GM18951 (cell line): Measurements from ENCODE around the gene LNX2.

Experiments
- POLR2A ChIP-seq: IDR thresholded peaks from 4 replicates; pipeline ENCODE4 v1.6.1; 2011; ENCODE audit warnings: mild to moderate bottlenecking; ENCODE audit not compliant: insufficient read length, insufficient read depth; ENCODE audit errors: extremely low read depth
- in situ Hi-C: fragments of 300-500 bp; cut with MboI; formaldehyde crosslinking; loops from one replicate; pipeline ENCODE4 v1.12.0; 2022; ENCODE audit warnings: low sequenced_read_pairs, mixed read lengths, inconsistent platforms; ENCODE audit not compliant: unreplicated experiment

Gene LNX2

DNA sequence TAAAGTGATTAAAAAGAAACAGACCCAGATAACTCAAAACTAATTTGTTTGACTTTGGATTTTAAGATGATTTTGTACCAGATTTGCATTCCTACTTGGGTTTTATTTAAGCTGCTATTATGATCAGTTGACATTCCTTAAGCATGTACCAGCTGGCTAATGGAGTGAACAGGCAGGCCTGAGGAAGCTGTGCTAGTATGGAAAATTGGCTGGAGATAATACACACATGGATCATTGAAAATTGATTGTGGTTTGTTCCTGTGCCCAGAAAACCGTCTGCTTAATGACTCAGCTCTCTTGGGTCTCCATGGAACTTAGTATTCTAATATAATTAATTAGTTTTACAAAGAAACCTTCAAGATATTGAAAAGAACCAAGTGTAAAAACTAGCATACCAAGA, 24.0 kb upstream of the LNX2 start:
- in situ Hi-C loops: no loop called here
- TF ChIP-seq POLR2A: no peak

- TF ChIP-seq POLR2A: no peak
- in situ Hi-C loops: no loop called here
Observed at GRCh38 chr13:27643334-27644132, 23.2 kb upstream of the LNX2 start.

DNA sequence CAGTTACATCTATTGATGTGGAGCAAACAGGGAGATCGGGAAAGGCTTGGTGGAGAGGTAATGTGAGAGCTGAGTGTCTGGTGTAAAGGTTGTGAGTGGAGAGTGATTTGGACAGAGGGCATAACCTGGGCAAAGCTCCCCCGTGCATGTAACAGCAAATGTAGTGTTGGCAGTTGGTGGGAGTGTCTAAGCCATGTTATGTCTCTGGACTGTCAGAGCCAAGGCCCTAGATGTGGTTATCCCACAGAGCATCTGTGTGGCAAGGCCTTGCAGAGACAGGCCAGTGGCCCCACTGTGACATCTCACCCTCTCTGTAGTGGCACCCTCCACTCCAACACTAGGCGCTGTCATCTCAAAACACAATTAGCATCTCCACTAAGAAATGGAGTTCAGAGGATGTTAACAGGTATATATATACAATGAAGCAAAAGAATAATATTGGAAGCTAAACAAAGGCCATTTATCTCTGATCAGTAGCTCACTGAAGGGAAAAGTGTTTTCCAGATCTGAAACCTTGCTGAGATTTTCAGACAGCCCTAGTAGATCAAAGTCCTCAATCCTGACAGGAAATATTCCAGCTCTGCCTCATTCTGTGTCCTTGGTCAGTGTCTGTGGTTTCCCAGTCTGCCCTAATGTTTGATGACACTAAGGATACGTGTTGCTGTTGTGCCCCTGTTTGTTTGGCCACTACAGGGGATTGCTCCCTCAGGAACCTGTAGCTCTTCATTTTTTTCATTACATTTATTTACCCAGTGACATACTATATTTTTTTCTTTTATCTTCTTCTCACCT, 21.6 kb upstream of the LNX2 start:
- in situ Hi-C loops: no loop called here
- TF ChIP-seq POLR2A: no peak

DNA sequence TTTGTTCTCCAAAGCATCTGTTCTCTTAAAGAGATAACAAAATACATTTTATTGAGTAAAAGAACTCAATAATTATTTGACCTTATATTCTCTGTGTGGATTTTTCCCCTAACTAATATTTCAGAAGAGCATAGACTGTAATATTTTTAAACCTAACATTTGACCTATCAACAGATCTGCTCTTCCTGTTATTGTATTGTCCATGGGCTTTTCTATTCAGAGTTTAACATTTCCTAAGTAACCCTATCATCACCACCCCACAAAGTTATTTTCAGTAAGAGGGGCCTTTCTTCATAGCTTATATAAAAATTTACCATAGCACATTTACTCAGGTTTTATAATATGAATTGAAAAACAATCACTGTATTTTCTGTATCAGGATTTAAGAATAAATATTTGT, 18.9 kb upstream of the LNX2 start:
- no peak for TF ChIP-seq POLR2A
- in situ Hi-C loops: no loop called here

GRCh38 chr13:27638521-27638920, 18.2 kb upstream of the LNX2 start:
- in situ Hi-C loops: no loop called here
- no peak for TF ChIP-seq POLR2A

GRCh38 chr13:27638001-27638400, 17.7 kb upstream of the LNX2 start:
- in situ Hi-C loops: no loop called here
- TF ChIP-seq POLR2A: no peak

DNA sequence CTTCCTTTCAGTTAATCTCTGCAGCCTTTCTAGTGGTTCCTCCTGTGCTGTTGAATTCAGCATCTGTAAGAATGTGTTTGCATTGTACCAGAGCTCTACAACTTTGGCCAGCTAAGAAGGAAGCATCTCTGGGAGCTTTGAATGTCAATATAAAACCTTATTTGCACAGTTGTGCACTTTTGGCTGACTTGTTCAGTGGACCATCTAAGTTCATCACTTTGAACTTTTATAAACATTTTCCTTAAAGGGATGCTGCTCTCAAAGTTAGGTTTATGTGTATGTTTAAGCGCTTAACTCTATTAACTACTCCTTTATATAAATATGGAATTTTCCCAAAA, 16.9 kb upstream of the LNX2 start:
- in situ Hi-C loops: no loop called here
- no peak for TF ChIP-seq POLR2A

DNA sequence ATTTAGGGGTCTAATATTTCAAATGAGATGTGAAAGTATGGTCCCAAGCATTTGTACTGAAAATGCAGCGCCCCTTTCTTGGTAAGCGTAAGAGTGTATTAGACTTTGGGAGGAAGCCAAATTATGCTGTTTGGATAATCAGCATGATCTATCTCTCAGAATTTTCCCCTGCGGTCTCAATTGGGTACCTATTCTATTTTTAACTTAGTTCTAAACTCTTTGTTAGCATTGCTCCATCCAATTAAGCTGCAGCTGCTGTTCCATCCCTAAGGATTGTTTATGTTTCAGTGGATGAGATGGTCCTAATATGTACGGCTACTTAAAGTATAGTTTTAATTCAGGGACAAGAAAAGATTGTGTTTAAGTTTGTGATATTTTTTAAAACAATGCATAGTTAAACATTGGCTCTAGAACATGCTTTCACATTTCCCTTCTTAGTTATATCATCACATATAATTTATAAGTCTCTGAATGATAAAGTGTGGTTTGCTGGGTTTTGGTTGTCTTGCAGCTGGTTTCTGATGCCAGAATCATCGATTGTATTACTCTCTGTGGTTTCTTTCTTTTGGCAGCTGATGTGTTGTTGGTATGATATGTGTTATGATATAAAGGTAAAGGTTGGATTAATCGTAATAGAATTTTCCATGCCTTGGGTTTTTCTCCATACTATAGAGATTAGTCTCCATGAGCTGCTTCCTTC, 16.4 kb upstream of the LNX2 start:
- in situ Hi-C loops: no loop called here
- TF ChIP-seq POLR2A: no peak

GRCh38 chr13:27635266-27635665, 14.9 kb upstream of the LNX2 start:
- in situ Hi-C loops: no loop called here
- no peak for TF ChIP-seq POLR2A

DNA sequence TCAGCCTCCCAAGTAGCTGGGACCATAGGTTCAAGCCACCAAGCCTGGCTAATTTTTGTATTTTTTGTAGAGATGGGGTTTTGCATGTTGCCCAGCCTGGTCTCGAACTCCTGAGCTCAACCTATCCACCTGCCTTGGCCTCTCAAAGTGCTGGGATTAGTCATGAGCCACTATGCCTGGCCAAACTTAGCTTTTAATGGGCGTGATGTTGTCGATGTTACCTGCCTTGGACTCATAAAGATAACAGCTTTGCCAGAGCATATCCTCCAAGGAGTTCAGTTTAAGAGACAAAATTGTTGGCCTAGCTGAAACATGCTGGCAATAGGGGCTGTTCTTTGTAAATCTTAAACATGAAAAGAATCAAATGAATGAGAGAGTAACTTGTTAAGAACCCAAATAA, 14.5 kb upstream of the LNX2 start:
- in situ Hi-C loops: no loop called here
- TF ChIP-seq POLR2A: no peak

- no peak for TF ChIP-seq POLR2A
- in situ Hi-C loops: no loop called here
Observed at GRCh38 chr13:27634231-27634630, 13.9 kb upstream of the LNX2 start.

DNA sequence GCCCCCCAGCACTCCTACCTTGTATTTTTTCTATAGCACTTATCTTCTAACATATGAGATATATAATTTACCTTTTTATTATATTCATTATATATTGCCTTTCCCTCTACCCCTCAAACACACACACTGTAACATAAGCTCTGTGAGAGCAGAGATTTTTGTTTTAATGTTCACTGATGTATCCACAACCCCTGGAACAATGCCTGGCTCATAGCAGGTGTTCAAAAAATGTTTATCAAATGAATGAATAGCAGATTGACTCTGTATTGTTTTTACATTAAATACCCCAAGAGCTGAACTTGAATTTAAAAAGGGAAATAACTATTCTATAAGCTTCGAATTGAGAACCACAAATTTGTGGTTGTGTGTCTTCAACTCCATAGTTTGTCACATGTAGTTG, 12.3 kb upstream of the LNX2 start:
- in situ Hi-C loops: no loop called here
- TF ChIP-seq POLR2A: no peak

DNA sequence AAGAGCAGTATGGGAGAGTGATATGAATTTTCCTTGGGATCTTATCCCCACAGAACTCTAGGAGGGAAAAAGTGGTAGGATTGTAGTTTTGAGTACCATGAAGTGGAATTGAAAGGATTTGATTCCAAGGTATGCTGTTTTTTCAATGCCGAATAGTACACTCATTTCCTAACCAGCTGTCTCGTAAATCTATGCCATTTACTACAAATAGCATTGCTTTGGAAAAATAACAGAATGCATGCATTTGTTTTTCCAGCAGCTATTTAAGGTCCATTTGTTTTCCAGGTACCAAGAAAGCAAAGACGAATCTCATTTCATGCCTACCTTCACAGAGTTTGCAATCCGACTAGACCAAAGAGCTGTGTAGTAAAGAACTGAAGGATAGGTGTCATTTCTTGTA, 11.9 kb upstream of the LNX2 start:
- in situ Hi-C loops: no loop called here
- no peak for TF ChIP-seq POLR2A
